GM12892 (cell line): ENCODE results near the gene CLEC4E.

Experiments
- POLR2A ChIP-seq: IDR thresholded peaks from 2 replicates; pipeline ENCODE4 v1.6.1; 2011; ENCODE audit warnings: low read depth, low read length, control low read depth
- POLR2AphosphoS5 ChIP-seq: IDR thresholded peaks from 2 replicates; pipeline ENCODE4 v1.6.1; 2011; ENCODE audit warnings: low read depth, low read length, control low read depth
- TAF1 ChIP-seq: IDR thresholded peaks from 2 replicates; pipeline ENCODE4 v1.6.1; 2011; ENCODE audit warnings: low read depth, mild to moderate bottlenecking, control low read depth, low read length, borderline replicate concordance

DNA sequence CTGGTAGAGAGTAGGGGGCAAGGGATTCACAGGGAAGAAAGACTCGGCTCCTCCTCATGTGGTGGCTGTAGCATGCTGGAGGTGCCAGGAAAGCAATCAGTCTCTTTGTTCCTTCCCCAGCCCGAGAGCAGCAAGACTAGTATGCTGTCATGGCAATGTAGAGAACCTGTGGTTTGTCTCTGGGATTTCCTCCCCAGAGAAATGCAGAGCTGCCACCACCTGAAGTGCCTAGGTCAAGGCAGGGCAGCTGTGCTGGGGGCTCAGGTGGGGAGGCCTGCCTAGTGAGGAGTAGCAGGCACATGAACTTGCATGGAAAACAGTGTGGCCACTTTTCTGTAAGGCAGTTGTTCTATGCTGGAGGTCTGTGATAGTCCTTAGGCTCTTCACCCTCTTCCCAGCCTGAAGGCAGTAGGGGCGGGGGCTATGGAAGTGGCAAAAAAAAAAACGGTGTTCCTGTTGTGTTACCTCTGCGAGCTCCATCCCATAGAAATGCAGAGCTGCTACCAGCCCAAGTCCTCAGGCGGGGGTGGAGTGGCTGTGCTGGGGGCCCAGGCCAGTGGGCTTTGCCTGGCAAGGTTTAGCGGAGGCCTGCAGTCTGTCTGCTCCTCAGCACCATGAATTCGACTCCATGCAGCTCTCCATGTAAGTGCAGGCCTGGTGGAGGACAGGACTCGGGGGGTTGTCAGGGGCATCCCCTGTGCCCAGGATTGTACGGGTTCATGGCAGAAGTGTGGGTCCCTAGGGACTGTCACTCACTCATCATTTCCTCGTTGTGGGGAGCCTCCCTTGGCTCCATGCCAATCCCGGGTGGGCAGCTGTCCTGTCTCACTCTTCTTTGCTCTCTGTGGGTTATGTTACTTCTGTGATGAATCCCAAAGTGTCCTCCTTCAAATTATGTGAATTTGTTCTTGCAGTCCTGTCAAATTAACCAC lies 31.5 kb downstream of the CLEC4E start:
- TF ChIP-seq POLR2A (no peak), POLR2AphosphoS5 (no peak), TAF1 (no peak)
